ENCODE results near the gene CRYAA.
"Not testable (repeated sequence)": the region's sequence is repeated elsewhere in the genome, so short reads cannot be mapped to it uniquely, and the experiment has no call there.

The CRYAA gene

DNA sequence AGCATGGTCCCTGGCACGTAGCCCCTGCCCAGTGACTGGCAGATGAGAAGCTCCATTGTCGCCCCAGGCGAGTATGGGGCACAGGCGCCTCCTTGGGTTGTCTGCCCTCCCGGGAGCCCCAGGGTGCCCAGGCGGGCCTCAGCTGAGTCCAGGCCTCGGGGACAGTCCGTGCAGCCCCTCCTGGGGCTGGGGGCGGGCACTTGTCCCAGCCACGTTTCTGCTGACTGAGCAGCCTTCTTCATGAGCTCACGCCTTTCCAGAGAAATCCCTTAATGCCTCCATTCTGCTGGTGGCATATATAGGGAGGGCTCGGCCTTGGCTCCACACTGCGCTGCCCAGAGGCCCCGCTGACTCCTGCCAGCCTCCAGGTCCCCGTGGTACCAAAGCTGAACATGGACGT is at the start of gene CRYAA:
TSS of gene CRYAA (plus strand) at position 301 of the 400 bp plus-strand sequence. CDS start at position 393, 92 bp downstream.
- DNase-seq (ENCODE audit: low spot score), result not testable (repeated sequence)

DNA sequence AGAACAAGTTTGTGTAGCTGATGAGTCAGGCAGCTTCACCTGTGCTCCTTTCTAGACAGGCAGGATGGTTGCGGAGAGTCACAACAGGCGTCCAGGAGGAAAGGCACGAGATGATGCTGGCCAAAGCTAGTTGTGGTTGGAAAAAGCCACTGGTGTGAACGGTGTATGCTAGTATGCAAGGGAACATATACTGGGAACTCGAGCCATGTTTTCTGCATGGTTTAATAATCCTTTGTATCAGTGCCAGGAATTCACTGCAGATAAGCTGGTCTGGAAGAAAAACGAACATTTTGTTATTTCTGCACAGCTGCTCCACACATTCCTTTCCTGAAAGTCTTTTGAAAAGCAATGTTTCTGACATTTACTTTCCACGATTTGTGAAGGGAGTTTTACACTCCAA is 38.7 kb upstream of the CRYAA start:
- DNase-seq (ENCODE audit: low spot score), result not testable (repeated sequence)

DNA sequence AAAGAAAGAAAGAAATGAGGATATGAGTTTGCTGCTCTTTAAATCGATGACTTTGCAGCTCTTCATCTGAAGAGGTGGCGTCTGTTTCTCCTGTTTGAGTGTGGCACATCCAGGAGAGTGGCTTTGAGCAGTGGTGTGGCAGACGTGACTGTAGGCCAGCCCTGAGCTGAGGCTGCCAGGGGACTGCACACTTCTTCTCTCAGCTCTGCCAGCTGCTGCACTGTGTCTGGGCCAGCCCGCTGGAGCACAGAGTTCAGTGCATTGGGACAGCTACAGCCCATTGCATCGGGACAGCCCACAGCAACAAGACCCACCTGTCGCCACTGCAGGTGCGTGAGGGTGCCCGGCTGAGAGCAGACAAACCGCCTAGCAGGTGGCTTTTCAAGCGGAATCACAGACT is 34.3 kb upstream of the CRYAA start:
- DNase-seq (ENCODE audit: low spot score), result not testable (repeated sequence)

- not testable (repeated sequence) for DNase-seq (ENCODE audit: low spot score)
Measured at GRCh38 chr21:43138944-43139343, 29.9 kb upstream of the CRYAA start.

DNA sequence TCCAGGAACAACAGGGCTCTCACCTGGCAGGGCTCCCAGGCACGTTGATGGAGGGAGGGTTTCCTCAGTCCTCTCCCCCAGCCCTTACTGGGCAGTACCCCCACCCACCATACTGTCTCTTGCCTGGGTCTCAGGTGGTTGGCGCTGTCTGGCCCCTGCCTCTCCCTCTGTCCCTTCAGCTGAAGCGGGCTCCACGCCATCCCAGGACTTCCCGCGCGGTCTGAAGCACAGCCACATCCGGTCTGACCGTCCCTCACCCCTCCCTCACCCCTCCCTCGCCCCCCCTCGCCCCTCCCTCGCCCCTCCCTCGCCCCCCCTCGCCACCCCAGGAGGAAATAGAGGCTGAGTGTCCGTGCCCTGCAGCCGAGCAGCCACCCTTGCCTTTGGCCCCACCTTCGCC is 27.4 kb upstream of the CRYAA start:
- DNase-seq (ENCODE audit: low spot score), result not testable (repeated sequence)

- not testable (repeated sequence) for DNase-seq (ENCODE audit: low spot score)
Measured at GRCh38 chr21:43146637-43147036, 22.2 kb upstream of the CRYAA start.

- not testable (repeated sequence) for DNase-seq (ENCODE audit: low spot score)
Measured at GRCh38 chr21:43147999-43148398, 20.8 kb upstream of the CRYAA start.

GRCh38 chr21:43149344-43149743 is 19.5 kb upstream of the CRYAA start:
- DNase-seq (ENCODE audit: low spot score), result not testable (repeated sequence)

GRCh38 chr21:43153601-43154000 is 15.2 kb upstream of the CRYAA start:
- DNase-seq (ENCODE audit: low spot score), result not testable (repeated sequence)

DNA sequence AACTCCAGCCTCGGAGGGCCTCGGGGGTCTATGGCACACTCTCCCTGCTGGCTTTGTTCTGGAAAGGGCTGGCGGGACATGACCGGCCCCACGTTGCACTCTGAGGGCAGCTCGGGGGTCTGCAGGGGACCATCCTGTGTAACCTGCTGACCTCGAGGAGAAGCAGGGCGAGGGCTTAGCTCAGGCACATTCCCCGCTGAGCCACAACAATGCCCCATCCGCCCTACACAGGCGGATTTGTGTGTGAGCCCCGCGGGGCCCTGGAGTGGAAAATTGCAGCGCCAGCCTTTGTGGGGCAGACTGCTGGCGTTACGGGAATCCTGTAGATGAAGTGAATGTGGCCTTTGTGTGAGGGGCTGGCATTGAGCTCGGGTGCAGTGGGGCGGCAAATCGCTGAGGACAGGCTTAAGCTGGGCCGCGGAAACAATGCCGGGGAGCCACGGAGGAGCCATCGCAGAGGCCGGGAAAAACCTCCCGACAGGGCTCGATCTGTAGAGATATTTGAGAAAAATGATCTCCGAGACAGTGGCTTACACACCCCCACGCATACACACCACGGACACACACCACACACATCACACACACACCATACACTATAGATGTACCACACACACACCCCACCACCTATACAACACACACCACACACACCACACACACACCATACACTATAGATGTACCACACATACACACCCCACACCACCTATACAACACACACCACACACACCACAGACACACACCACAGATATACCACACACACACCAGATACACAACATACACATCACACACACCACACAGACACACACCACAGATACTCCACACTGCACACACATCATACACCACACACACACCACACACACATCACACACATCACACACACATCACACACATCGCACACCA is 9.3 kb upstream of the CRYAA start:
- not testable (repeated sequence) for DNase-seq (ENCODE audit: low spot score)

DNA sequence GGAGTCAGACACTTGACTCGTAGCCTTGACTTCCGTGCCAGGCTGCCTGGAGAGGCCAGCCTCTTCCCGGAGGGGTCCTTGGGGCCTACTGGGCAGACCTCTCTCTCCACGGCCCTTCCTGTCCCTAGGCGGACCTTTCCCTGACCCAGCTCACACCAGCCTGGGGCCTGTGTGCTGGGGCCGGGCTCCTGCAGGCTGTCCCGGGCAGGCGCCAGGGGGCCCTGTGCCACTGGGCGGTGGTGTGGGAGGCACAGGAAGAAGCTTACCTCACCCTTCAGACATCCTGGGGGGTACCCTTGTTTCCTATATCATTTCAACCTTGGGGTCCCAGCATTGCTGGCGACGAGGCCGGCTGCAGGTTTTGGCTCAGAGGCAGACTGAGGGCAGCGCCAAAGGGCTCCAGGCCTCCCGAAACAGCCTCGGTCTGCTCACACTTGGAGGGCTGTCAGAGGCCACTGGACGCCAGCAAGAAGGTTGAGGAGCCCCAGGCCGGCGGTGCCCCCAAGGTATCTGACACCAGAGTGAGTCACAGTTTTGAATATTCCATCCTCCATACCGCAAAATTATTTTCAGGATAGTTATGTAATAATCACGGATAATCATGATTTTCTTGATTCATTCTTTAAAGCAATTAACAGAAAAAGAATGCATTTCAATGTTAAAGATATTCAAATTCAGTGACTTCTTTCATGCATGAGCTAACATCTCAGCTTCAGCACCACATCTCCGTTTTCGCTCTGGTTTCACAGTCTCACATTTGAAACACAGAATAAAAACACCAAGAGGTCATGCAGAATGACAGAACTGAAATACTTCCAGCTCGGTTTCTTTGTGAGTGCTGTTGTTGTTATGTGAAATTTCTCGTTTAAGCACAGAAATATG is 6.7 kb upstream of the CRYAA start:
- not testable (repeated sequence) for DNase-seq (ENCODE audit: low spot score)

DNA sequence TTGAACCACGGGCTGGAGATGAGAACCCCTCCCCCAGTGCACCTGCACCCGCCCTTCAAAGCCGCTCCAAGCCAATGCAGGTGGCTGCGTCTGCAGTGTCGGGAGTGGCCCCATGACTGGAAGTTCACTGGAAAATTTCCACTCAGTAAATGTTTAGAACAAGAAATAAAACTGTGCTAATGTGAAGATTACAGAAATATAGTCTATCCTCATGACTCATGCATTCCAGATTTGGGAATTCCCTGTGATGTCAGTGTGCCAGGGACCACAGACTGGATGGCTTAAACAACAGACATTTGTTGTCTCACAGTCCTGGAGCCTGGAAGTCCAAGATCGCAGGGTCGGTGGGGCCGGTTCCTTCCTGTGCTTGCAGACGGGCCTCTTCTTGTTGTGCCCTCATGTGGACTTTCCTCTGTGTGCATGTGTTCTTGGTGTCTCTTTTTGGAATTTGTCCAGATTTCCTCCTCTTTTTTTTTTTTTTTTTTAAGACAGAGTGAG is 6.1 kb upstream of the CRYAA start:
- DNase-seq (ENCODE audit: low spot score), result not testable (repeated sequence)

DNA sequence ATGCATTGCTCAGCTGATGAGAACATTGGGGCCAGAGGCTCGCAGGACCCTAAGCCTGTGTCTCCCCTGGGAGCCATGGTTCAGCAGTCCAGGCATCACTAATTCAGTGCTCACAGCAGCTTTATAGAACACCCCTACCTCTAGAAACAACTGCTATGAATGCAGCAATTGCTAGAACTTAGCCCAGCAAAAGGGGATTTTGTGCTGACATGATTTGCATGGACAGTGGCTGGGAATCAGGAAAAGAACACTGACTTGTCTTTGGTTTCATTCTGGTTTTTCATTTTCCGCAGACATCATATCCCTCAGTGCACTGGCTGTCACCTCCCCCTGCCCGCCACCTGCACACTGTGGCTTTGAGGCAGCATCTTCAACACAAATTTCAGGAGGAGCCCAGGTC is 4.0 kb upstream of the CRYAA start:
- DNase-seq (ENCODE audit: low spot score), result not testable (repeated sequence)

DNA sequence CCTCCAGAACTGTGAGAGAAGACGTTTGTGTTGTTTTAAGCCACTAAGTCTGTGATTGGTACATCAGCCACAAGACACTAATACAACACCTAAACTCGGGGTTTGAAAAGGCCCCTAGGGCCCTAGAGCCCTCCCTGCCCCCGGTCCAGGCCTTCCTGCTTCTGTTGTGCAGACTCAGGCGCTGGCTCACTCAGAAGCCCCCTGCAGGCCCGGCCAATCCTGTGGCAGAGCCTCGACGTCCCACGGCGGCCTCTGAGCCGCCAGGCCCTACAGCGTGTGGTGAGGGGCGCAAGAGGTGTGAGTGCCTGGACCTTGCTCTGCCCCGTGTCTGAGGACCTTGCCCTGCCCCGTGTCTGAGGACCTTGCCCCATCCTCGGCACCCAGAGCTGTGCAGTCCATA is 3.1 kb upstream of the CRYAA start:
- not testable (repeated sequence) for DNase-seq (ENCODE audit: low spot score)

- DNase-seq (ENCODE audit: low spot score), result not testable (repeated sequence)
Measured at GRCh38 chr21:43169230-43169886, 550 bp downstream of the CRYAA start.

DNA sequence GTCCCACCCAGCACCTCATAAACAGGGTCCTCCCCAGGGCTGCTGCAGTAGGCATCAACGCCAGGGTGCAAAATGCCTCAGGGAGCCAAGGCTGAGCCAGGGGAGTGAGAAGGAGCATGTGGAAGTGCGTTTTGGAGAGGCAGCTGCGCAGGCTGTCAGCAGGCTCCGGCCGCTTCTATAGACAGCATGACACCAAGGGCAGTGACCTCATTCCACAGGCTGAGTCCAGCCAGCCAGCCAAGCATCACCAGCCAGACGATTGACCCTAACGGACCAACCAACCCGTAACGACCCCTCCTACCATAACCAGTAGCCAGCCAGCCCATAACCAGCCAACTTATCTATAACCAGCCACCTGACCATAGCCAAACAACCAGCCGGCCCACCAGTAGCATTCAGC is 1.1 kb downstream of the CRYAA start:
- not testable (repeated sequence) for DNase-seq (ENCODE audit: low spot score)

GRCh38 chr21:43172812-43173211 is 4.0 kb downstream of the CRYAA start:
- not testable (repeated sequence) for DNase-seq (ENCODE audit: low spot score)

DNA sequence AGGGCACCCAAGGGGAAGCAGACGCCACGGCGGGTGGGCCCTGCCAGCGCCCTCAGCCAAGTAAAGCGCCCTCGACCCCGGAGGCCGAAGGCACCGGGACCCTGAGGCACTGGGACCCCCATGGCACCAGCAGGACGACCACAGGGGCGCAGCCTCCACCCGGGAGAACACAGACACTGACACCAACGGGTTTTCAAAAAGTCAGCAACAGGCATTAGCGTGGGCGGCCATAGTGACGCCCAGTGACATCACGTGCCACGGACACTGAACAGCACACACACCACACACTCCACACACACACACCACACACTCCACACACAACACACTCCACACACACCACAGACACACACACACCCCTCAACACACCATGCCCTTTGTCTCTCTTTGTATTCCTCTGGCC is 4.6 kb downstream of the CRYAA start:
- DNase-seq (ENCODE audit: low spot score), result not testable (repeated sequence)

- not testable (repeated sequence) for DNase-seq (ENCODE audit: low spot score)
Measured at GRCh38 chr21:43173930-43174329, 5.1 kb downstream of the CRYAA start.

DNA sequence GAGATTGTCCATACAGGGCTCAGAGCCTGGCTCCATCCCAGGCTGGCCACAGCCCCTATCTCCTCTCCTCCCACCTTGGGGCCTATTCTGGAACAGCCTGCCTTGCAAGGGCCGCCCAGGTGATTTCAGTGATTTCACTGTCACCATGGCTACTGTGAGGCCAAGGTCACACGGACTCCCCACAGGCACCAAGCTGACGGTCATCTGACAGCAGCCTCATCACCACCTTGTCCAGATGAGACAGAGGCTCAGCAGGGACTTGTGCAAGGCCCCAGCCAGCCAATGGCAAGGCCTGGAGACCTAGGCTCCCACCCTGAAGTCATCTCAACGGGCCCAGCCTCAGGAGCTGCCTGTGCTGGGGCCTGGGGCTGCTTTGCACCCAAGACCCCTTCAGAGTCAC is 6.2 kb downstream of the CRYAA start:
- DNase-seq (ENCODE audit: low spot score), result not testable (repeated sequence)

- not testable (repeated sequence) for DNase-seq (ENCODE audit: low spot score)
Measured at GRCh38 chr21:43176621-43177020, 7.8 kb downstream of the CRYAA start.

Measured in SW480 (cell line).